Caco-2 (cell line): ENCODE measurements around the gene PAK4. TPM values are rescaled to one million over a fixed set of nuclear protein-coding genes. Genes with fewer than 3 reads are reported as not detected.
A peak's percentile ranks its signal among the peaks of the same experiment; 100 is the strongest.

Experiments used
- BruUV-seq: library from RNA; stranded (reverse); fragments of 400-500 nt; replicated peaks from 2 replicates; lab custom pipeline; 2021; lab: Mats Ljungman, UMichigan
- CTCF ChIA-PET: fragments of 300-600 bp; sonication (Branson Sonifier 250); formaldehyde crosslinking; loops from one replicate; lab custom pipeline; 2022; ENCODE audit warnings: antibody characterized with exemption; lab: Charles Lee
- POLR2A ChIA-PET: fragments of 300-600 bp; sonication (Branson Sonifier 250); formaldehyde crosslinking; loops from one replicate; lab custom pipeline; 2022; ENCODE audit warnings: antibody characterized with exemption; lab: Charles Lee
- DNase-seq, 2 experiments: peaks; one replicate each; pipeline versions ENCODE4 v3.0.0 to v3.0.0-alpha.2; 2020 to 2022
- H3K27me3 ChIP-seq: replicated peaks from 2 replicates; pipeline ENCODE4 v1.6.0; 2011; ENCODE audit warnings: low read length; ENCODE audit not compliant: control insufficient read depth, insufficient read depth
- H3K36me3 ChIP-seq: 2 replicates; pipeline ENCODE4 v1.5.1; 2011; ENCODE audit warnings: low read length; ENCODE audit not compliant: control insufficient read depth, insufficient read depth
- H3K4me1 ChIP-seq: fragments of 250-450 bp; sonication (Bioruptor Pico); 2 replicates; pipeline ENCODE4 v1.5.1; 2020; ENCODE audit warnings: mild to moderate bottlenecking
- H3K4me3 ChIP-seq: 2 replicates; pipeline ENCODE4 v1.5.1; 2011; ENCODE audit warnings: low read depth, mild to moderate bottlenecking, control low read depth, low read length
- H3K9me3 ChIP-seq: fragments of 250-450 bp; sonication (Bioruptor Pico); 2 replicates; pipeline ENCODE4 v1.5.1; 2020; ENCODE audit warnings: mild to moderate bottlenecking, moderate library complexity
- H3K27ac Mint-ChIP-seq: one replicate; pipeline ENCODE4 v1.8.0; 2022; ENCODE audit warnings: mixed read lengths; ENCODE audit not compliant: unreplicated experiment
- H3K27me3 Mint-ChIP-seq: one replicate; pipeline ENCODE4 v1.8.0; 2022; ENCODE audit warnings: mixed read lengths; ENCODE audit not compliant: insufficient read depth, unreplicated experiment
- H3K36me3 Mint-ChIP-seq: one replicate; pipeline ENCODE4 v1.8.0; 2022; ENCODE audit warnings: mild to moderate bottlenecking, mixed read lengths; ENCODE audit not compliant: insufficient read depth, unreplicated experiment
- H3K4me1 Mint-ChIP-seq: one replicate; pipeline ENCODE4 v1.8.0; 2022; ENCODE audit warnings: low read depth, mixed read lengths; ENCODE audit not compliant: unreplicated experiment
- H3K4me3 Mint-ChIP-seq: one replicate; pipeline ENCODE4 v1.8.0; 2022; ENCODE audit warnings: mild to moderate bottlenecking, moderate library complexity, mixed read lengths; ENCODE audit not compliant: unreplicated experiment
- H3K9me3 Mint-ChIP-seq: one replicate; pipeline ENCODE4 v1.8.0; 2022; ENCODE audit warnings: mixed read lengths; ENCODE audit not compliant: unreplicated experiment
- CTCF ChIP-seq, 2 experiments: fragments of 200-600 bp in 1 of 2; IDR thresholded peaks; 1 replicate in 1 of 2; 2 replicates in 1 of 2; pipeline versions ENCODE4 v1.5.1 to v1.8.0; 2011 to 2022; ENCODE audit warnings: antibody characterized with exemption in 1 of 2, control low read depth in 1 of 2, inconsistent platforms in 1 of 2, low read depth in 1 of 2, low read length in 1 of 2, mild to moderate bottlenecking in 1 of 2, moderate library complexity in 1 of 2; ENCODE audit not compliant: insufficient read depth in 1 of 2, severe bottlenecking in 1 of 2, unreplicated experiment in 1 of 2
- intact Hi-C: fragments of 100-400 bp; cut with micrococcal nuclease; formaldehyde crosslinking; loops from one replicate; pipeline ENCODE4 v1.10.0; 2022; ENCODE audit not compliant: unreplicated experiment
- total RNA-seq: library from RNA; stranded (reverse); gene quantifications from 2 replicates; pipeline ENCODE4 v1.2.3, GENCODE V29; 2022

The PAK4 gene
- total RNA-seq, 1 experiment from 2014 or later = 112 TPM

GRCh38 chr19:39171479-39172465 lies 46.2 kb downstream of the PAK4 start:
- POLR2A ChIA-PET = no interaction called here

GRCh38 chr19:39172700-39173501 lies 47.3 kb downstream of the PAK4 start:
- H3K27me3 ChIP-seq = no peaks in the 10 kb centered on the region
- H3K4me3 ChIP-seq = no peak overlapping the region
- DNase-seq = no peak
- H3K4me1 ChIP-seq = peaks cover 2% of the 10 kb centered on the region
- no peak for TF ChIP-seq CTCF (IDR thresholded peaks at IDR 0.05; ENCODE audit: insufficient read depth in 1 of 2, low read depth in 1 of 2, low read length in 1 of 2, severe bottlenecking in 1 of 2, unreplicated experiment in 1 of 2)
- no peak overlapping the region for H3K27ac Mint-ChIP-seq
- no peaks in the 10 kb centered on the region for H3K4me1 Mint-ChIP-seq
- H3K4me3 Mint-ChIP-seq = no peak overlapping the region
- H3K9me3 ChIP-seq = no peaks in the 10 kb centered on the region
- no peaks in the 10 kb centered on the region; the same call in none of the 2 replicates for H3K36me3 ChIP-seq
- no peaks in the 10 kb centered on the region for H3K27me3 Mint-ChIP-seq
- peaks cover 50% of the 10 kb centered on the region for H3K36me3 Mint-ChIP-seq
- intact Hi-C loops = no loop called here
- CTCF ChIA-PET = no interaction called here
- no peaks in the 10 kb centered on the region for H3K9me3 Mint-ChIP-seq
- BruUV-seq = TSS peak; percentile 72
- POLR2A ChIA-PET = no interaction called here

More at GRCh38 chr19:39171479-39172465, 46.2 kb downstream of the PAK4 start:
- Histone ChIP-seq H3K27me3 (no peaks in the 10 kb centered on the region), H3K4me3 (no peak overlapping the region), H3K9me3 (no peaks in the 10 kb centered on the region), H3K36me3 (no peaks in the 10 kb centered on the region; the same call in none of the 2 replicates), H3K4me1 (peaks cover 13% of the 10 kb centered on the region)
- peaks cover 50% of the 10 kb centered on the region for H3K36me3 Mint-ChIP-seq
- BruUV-seq = no TSS peak
- H3K4me1 Mint-ChIP-seq = peaks cover 6% of the 10 kb centered on the region
- no peak overlapping the region for H3K27ac Mint-ChIP-seq
- DNase-seq = no peak
- intact Hi-C loops = no loop called here
- no peak overlapping the region for H3K4me3 Mint-ChIP-seq
- no peaks in the 10 kb centered on the region for H3K27me3 Mint-ChIP-seq
- H3K9me3 Mint-ChIP-seq = no peaks in the 10 kb centered on the region
- no peak for TF ChIP-seq CTCF (IDR thresholded peaks at IDR 0.05; ENCODE audit: insufficient read depth in 1 of 2, low read depth in 1 of 2, low read length in 1 of 2, severe bottlenecking in 1 of 2, unreplicated experiment in 1 of 2)
- CTCF ChIA-PET = no interaction called here

GRCh38 chr19:39173502-39173991 lies 48.0 kb downstream of the PAK4 start:
- BruUV-seq = no TSS peak
- no peaks in the 10 kb centered on the region for H3K4me1 ChIP-seq
- H3K27ac Mint-ChIP-seq = no peak overlapping the region
- H3K27me3 ChIP-seq = no peaks in the 10 kb centered on the region
- peaks cover 54% of the 10 kb centered on the region for H3K36me3 Mint-ChIP-seq
- no peaks in the 10 kb centered on the region; the same call in none of the 2 replicates for H3K36me3 ChIP-seq
- no peaks in the 10 kb centered on the region for H3K9me3 ChIP-seq
- DNase-seq = no peak
- ChIA-PET CTCF (interaction anchor here (0.5 kb wide), 1 partner anchor 64 kb away, joined by 8 read pairs; no protein-coding TSS in a partner anchor), POLR2A (no interaction called here)
- H3K4me3 Mint-ChIP-seq = no peak overlapping the region
- no peak overlapping the region for H3K4me3 ChIP-seq
- no peaks in the 10 kb centered on the region for H3K4me1 Mint-ChIP-seq
- no peaks in the 10 kb centered on the region for H3K27me3 Mint-ChIP-seq
- no peak for TF ChIP-seq CTCF (IDR thresholded peaks at IDR 0.05; ENCODE audit: insufficient read depth in 1 of 2, low read depth in 1 of 2, low read length in 1 of 2, severe bottlenecking in 1 of 2, unreplicated experiment in 1 of 2)
- no peaks in the 10 kb centered on the region for H3K9me3 Mint-ChIP-seq
- intact Hi-C loops = no loop called here
